Measurements from ENCODE around the gene FAIM2.

- no peak for TF ChIP-seq EZH2 (IDR thresholded peaks at IDR 0.05; ENCODE audit: insufficient read depth, poor library complexity, severe bottlenecking)
- TF ChIP-seq EZH2phosphoT487 (IDR thresholded peaks at IDR 0.05; ENCODE audit: insufficient read depth, low read depth), result no peak
These were observed 13.6 kb downstream of the FAIM2 start for GRCh38 chr12:49890096-49890461.

All from GM23248 (cell line).